NCI-H526 (cell line): ENCODE results near the gene PRR20D.
"Not testable (repeated sequence)": the region's sequence is repeated elsewhere in the genome, so short reads cannot be mapped to it uniquely, and the experiment has no call there.

Source experiments
- DNase-seq, 2 experiments: peaks; one replicate each; lab custom pipeline; 2025; lab: John Stamatoyannopoulos, UW

Gene PRR20D

DNA sequence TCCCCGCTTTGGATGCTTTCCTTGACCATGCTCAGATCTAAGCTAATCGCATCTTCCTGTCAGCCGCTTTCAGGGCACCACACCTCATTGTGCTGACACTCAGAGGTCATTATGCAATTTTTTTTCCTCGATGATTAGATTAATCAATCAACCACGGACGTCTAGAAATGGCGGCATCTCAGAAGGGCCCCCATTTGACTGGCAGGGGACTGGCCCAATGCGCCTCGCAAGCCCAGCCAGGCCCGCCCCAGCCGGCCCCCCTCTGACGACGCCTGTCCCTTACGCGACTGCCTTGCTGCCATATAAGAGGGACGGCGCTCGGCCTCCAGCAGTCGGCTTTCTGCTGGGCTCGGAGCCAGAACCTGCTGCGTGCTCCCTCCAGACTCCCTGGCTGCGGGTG is at the start of gene PRR20D:
PRR20D (plus strand) TSS at position 301 of the 400 bp plus-strand sequence. CDS start 387 bp downstream, outside the sequence.
- not testable (repeated sequence) for DNase-seq

- DNase-seq, result no peak
Observed at GRCh38 chr13:57114945-57115344, 45.5 kb upstream of the PRR20D start.

DNA sequence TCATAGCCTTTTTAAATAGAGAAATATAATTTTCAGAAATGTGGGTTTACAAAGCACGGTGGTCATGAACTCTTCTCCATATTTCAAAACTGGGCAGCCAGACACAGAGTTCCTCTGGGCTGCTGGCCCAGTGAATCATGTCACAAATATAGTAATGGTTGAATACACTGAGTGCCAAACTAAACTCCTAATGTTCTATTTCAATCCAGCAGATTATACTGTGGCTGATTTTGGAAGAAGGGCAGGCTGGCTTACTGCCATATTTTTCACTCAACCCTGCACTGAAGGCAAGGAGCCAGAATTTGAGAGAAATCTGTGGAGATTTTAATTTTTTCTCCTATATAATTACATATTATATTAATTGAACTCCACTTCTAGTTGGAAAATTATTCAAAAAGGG is 36.8 kb upstream of the PRR20D start:
- DNase-seq, result no peak

DNA sequence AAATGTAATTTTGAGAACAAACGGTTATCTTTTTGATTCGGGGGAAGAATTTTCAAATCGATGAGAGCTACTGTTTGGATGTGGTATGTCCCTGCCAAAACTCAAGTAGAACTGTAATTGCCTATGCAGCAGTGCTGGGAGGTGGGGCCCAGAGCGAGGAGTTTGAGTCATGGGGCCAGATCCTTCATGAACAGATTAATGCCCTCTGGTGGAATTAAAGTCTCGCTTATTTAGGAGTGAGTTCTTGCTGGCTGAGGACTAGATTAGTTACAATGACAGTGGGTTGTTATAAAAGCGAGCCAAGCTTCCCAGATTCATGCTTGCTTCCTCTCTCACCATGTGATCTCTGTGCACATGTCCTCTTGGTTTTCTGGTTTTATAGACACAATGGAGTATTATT is 31.5 kb upstream of the PRR20D start:
- peak in 1 of 2 experiments; percentile 29 for DNase-seq

GRCh38 chr13:57136093-57136492 is 24.3 kb upstream of the PRR20D start:
- no peak for DNase-seq

- no peak for DNase-seq
Observed at GRCh38 chr13:57137585-57137984, 22.8 kb upstream of the PRR20D start.

- DNase-seq, result no peak
Observed at GRCh38 chr13:57138988-57139387, 21.4 kb upstream of the PRR20D start.

- DNase-seq, result not testable (repeated sequence)
Observed at GRCh38 chr13:57139781-57140180, 20.7 kb upstream of the PRR20D start.

DNA sequence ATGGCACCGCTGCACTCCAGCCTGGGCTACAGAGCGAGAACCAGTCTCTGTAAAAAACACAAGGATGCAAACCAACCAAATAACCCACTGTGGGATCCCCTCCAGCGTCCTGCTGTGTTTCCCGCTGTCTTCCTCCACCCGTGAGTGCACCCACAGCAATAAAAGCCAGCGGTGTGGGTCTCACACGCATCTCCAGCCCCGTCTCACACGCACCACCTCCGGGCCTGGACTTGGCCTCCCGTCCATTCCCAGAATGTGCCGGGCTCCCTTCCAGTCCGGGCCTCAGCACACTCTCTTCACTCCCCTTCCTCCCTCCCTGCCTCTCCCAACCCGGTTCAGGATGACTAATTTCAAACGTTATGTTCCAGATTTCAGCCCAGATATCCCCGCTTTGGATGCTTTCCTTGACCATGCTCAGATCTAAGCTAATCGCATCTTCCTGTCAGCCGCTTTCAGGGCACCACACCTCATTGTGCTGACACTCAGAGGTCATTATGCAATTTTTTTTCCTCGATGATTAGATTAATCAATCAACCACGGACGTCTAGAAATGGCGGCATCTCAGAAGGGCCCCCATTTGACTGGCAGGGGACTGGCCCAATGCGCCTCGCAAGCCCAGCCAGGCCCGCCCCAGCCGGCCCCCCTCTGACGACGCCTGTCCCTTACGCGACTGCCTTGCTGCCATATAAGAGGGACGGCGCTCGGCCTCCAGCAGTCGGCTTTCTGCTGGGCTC is 20.0 kb upstream of the PRR20D start, which contains the start of gene PRR20A:
PRR20A (plus strand) TSS at position 684 of the 734 bp plus-strand sequence. CDS start 387 bp downstream, outside the sequence.
- not testable (repeated sequence) for DNase-seq

DNA sequence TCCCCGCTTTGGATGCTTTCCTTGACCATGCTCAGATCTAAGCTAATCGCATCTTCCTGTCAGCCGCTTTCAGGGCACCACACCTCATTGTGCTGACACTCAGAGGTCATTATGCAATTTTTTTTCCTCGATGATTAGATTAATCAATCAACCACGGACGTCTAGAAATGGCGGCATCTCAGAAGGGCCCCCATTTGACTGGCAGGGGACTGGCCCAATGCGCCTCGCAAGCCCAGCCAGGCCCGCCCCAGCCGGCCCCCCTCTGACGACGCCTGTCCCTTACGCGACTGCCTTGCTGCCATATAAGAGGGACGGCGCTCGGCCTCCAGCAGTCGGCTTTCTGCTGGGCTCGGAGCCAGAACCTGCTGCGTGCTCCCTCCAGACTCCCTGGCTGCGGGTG is 13.2 kb upstream of the PRR20D start, which contains the start of gene PRR20B:
PRR20B (plus strand) TSS at position 301 of the 400 bp plus-strand sequence. CDS start 387 bp downstream, outside the sequence.
- not testable (repeated sequence) for DNase-seq

- DNase-seq, result not testable (repeated sequence)
Observed at GRCh38 chr13:57148106-57148505, 12.3 kb upstream of the PRR20D start.

GRCh38 chr13:57153761-57154160 is 6.7 kb upstream of the PRR20D start, which contains the start of gene PRR20C:
PRR20C (plus strand) TSS chr13:57154061; CDS start chr13:57154448, 387 bp downstream.
- DNase-seq, result not testable (repeated sequence)

GRCh38 chr13:57166897-57167296 is 6.5 kb downstream of the PRR20D start, which contains the start of gene PRR20E:
PRR20E (plus strand) TSS chr13:57167197; CDS start chr13:57167584, 387 bp downstream.
- DNase-seq, result not testable (repeated sequence)

DNA sequence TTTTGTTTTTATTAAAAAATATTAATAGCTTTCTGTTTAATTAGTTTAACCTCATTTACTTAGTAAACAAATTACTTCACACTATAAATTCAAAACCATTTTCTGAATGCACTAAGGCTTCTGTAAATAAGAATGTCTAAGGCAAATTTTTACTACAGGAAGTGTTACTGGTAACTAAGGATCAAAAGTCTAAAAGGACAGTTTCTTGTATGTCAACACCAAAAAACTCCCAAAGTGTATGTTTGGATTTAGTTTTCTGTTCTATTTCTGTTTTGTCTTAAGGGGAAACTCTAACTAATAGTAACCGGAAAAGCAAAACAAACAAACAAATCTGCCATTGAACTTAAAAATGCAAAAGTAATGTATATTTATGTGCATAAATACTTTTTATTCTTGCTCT is 31.2 kb downstream of the PRR20D start:
- DNase-seq, result no peak

DNA sequence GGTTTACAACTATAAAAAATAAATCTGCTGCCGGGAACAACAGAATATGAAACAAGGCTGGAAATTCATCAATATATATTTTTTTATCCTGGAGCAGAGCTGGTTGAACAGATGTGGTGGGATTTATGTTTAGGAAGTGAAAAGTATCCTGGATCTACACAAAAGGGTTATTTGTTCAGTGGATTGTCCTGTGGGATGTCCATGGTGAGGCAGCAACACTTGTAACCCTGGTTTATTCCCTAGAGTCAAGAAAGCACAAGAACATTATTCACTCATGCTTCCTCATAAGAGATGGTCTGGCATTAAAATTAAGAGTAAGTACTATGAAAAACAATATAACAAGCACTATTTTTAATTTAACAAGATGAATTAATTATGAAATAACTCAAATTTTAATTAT is 52.6 kb downstream of the PRR20D start:
- DNase-seq, result no peak
